HepG2 (cell line): Measurements from ENCODE around the gene DOC2A. TPM values are rescaled to one million over a fixed set of nuclear protein-coding genes. Genes with fewer than 3 reads are reported as not detected.

ENCODE experiments used
- FOXJ3 ChIP-seq: sonication (generic); formaldehyde crosslinking; IDR thresholded peaks from 2 replicates; pipeline ENCODE4 v1.4.0; 2020; ENCODE audit warnings: missing genetic modification reagents, mild to moderate bottlenecking, borderline replicate concordance
- HMGXB3 ChIP-seq: sonication (generic); formaldehyde crosslinking; IDR thresholded peaks from 2 replicates; pipeline ENCODE4 v1.4.0; 2020; ENCODE audit warnings: missing genetic modification reagents, borderline replicate concordance
- KLF9 ChIP-seq: IDR thresholded peaks from 2 replicates; pipeline ENCODE4 v1.6.1; 2016; ENCODE audit warnings: low read depth
- MAZ ChIP-seq, 2 experiments: sonication (generic) in 1 of 2; formaldehyde crosslinking in 1 of 2; IDR thresholded peaks; 2 replicates each; pipeline versions ENCODE4 v1.5.0 to v1.6.1; 2012 to 2020; ENCODE audit warnings: low read depth in 2 of 2, mild to moderate bottlenecking in 2 of 2, borderline replicate concordance in 1 of 2, improper control_type of control experiment in 1 of 2, low read length in 1 of 2, missing genetic modification reagents in 1 of 2, moderate library complexity in 1 of 2
- MIER2 ChIP-seq: IDR thresholded peaks from 2 replicates; pipeline ENCODE4 v1.6.1; 2016; ENCODE audit warnings: missing biosample characterization, missing genetic modification reagents
- NR2C2 ChIP-seq: sonication (generic); formaldehyde crosslinking; IDR thresholded peaks from 2 replicates; pipeline ENCODE4 v1.4.0; 2020; ENCODE audit warnings: missing genetic modification reagents, mild to moderate bottlenecking, moderate library complexity, borderline replicate concordance
- SNAI1 ChIP-seq: sonication (generic); formaldehyde crosslinking; IDR thresholded peaks from 2 replicates; pipeline ENCODE4 v1.5.0; 2020; ENCODE audit warnings: mild to moderate bottlenecking, missing genetic modification reagents, borderline replicate concordance
- STAT6 ChIP-seq: sonication (generic); formaldehyde crosslinking; IDR thresholded peaks from 2 replicates; pipeline ENCODE4 v1.4.0; 2020; ENCODE audit warnings: missing genetic modification reagents, mild to moderate bottlenecking, borderline replicate concordance
- ZNF10 ChIP-seq: sonication (generic); formaldehyde crosslinking; IDR thresholded peaks from 2 replicates; pipeline ENCODE4 v1.4.0; 2020; ENCODE audit warnings: mild to moderate bottlenecking, low read depth, missing genetic modification reagents, borderline replicate concordance
- ZNF281 ChIP-seq: sonication (generic); formaldehyde crosslinking; IDR thresholded peaks from 2 replicates; pipeline ENCODE4 v1.4.0; 2020; ENCODE audit warnings: missing genetic modification reagents, borderline replicate concordance
- ZNF674 ChIP-seq: sonication (generic); formaldehyde crosslinking; IDR thresholded peaks from 2 replicates; pipeline ENCODE4 v1.5.0; 2020; ENCODE audit warnings: low read depth, mild to moderate bottlenecking, missing genetic modification reagents
- polyA plus RNA-seq, 8 experiments: library from polyadenylated mRNA; depleted of rRNA in 3 of 8; stranded (reverse) in 7 of 8; unstranded in 1 of 8; fragments of >200 nt; fragmentation: Illumina TruSeq in 4 of 8; extraction: Trizol in 4 of 8; gene quantifications; 2 replicates each; pipeline versions ENCODE4 v1.2.1 to v1.2.3, GENCODE V29; 2011 to 2016; ENCODE audit warnings: low read depth in 4 of 8, missing spikeins in 1 of 8, mixed read lengths in 1 of 8; ENCODE audit not compliant: insufficient read depth in 1 of 8
- total RNA-seq, 5 experiments: library from RNA; depleted of rRNA; stranded (reverse); fragments of >200 nt; fragmentation: Illumina TruSeq; extraction: Trizol; gene quantifications; 2 replicates each; pipeline ENCODE4 v1.2.3, GENCODE V29; 2016; ENCODE audit warnings: low read depth in 1 of 5

Gene DOC2A
- total and polyA plus RNA-seq, 2 of the 13 experiments (the other 11 are each of a cell fraction or from before 2014, with no cell fraction given): 0.15 to 0.55 TPM

- TF ChIP-seq HMGXB3 (peak; percentile 77; the same call in 1 of the 2 replicates), MIER2 (0 out of 2 replicates have a peak, but pooled peaks have one; percentile 8), MAZ (IDR thresholded peaks at IDR 0.05; ENCODE audit: borderline replicate concordance, low read depth, low read length) (no peak), MAZ (CRISPR knock-in tag; IDR thresholded peaks at IDR 0.05; ENCODE audit: low read depth) (no peak), ZNF674 (CRISPR knock-in tag) (peak; percentile 77; the same call in 1 of the 2 replicates), ZNF281 (CRISPR knock-in tag) (peak; percentile 43; the same call in 1 of the 2 replicates), FOXJ3 (CRISPR knock-in tag) (peak; percentile 67), ZNF10 (CRISPR knock-in tag) (no peak), SNAI1 (0 out of 2 replicates have a peak, but pooled peaks have one; percentile 25), KLF9 (CRISPR knock-in tag) (peak; percentile 34; the same call in 1 of the 2 replicates), STAT6 (CRISPR knock-in tag) (no peak), NR2C2 (CRISPR knock-in tag) (no peak)
Measured at GRCh38 chr16:29995324-29995910, 15.4 kb downstream of the DOC2A start, which contains the start of gene HIRIP3 (continued).
